ENCODE data around the gene PDE6B. TPM values are rescaled to one million over a fixed set of nuclear protein-coding genes. Genes with fewer than 3 reads are reported as not detected.

PDE6B gene
- total and polyA plus RNA-seq, 2 of the 13 experiments (the other 11 are each of a cell fraction or from before 2014, with no cell fraction given): 0.38 to 0.40 TPM

DNA sequence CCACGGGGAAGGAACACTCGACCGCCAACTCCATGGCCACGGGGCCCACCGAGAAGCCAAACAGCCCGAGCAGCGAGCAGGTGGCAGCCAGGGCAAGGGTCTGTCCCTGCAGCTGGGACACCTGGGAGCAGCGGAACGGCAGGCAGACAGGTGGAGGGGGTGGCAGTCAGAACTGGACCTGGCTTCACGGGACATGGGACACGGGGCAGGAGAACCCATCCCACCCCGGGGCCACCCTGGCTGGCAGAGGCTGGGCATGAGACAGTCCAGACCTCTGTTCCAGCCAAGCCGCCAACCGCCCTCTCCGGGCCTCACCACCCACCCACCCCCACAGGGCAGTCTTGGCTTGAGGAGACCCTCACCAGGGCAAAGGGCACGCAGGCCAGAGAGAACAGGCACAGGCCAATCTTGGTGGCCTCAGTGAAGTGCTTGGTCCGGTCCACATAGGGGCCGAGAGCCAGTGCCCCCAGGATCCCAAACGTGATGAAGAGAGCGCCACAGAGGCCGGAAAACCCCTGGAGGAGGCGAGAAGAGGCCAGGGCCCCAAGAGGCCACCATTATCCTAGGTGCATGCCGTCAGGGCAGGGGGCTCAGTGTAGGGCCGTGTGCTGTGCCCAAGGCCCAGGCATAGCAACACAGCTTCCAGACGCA lies 58.0 kb downstream of the PDE6B start (continued):
- TF ChIP-seq ZNF598 (CRISPR knock-in tag; IDR thresholded peaks at IDR 0.05; ENCODE audit: borderline replicate concordance) (no peak), ZBTB7B (CRISPR knock-in tag; IDR thresholded peaks at IDR 0.05) (no peak), FOXJ3 (CRISPR knock-in tag; IDR thresholded peaks at IDR 0.05; ENCODE audit: borderline replicate concordance) (no peak), ARID4A (CRISPR knock-in tag; IDR thresholded peaks at IDR 0.05; ENCODE audit: borderline replicate concordance) (0 out of 2 replicates have a peak, but pooled peaks have one; percentile 44), ARID2 (CRISPR knock-in tag; IDR thresholded peaks at IDR 0.05; ENCODE audit: borderline replicate concordance) (no peak), KAT2B (IDR thresholded peaks at IDR 0.05; ENCODE audit: borderline replicate concordance, low read depth, low read length) (no peak), MXI1 (IDR thresholded peaks at IDR 0.05; ENCODE audit: borderline replicate concordance, low read depth, low read length) (no peak), RELA (CRISPR knock-in tag; IDR thresholded peaks at IDR 0.05) (no peak), FIP1L1 (IDR thresholded peaks at IDR 0.05; ENCODE audit: borderline replicate concordance, insufficient read depth, low read depth, low read length) (no peak), ZFP37 (CRISPR knock-in tag; IDR thresholded peaks at IDR 0.05; ENCODE audit: borderline replicate concordance) (no peak), MBD4 (IDR thresholded peaks at IDR 0.05; ENCODE audit: borderline replicate concordance, low read length) (no peak), NR2F2 (IDR thresholded peaks at IDR 0.05; ENCODE audit: borderline replicate concordance, low read depth) (no peak), RFX5 (IDR thresholded peaks at IDR 0.05; ENCODE audit: low read depth, low read length) (no peak), GATA4 (IDR thresholded peaks at IDR 0.05; ENCODE audit: borderline replicate concordance, low read depth) (no peak), POLR2A (IDR thresholded peaks at IDR 0.05; ENCODE audit: insufficient read depth in 1 of 2, low read depth in 2 of 2, low read length in 2 of 2) (0 out of 4 replicates have a peak, but pooled peaks of 1 of the 2 experiments have one; percentile 7), TOPORS (CRISPR knock-in tag; IDR thresholded peaks at IDR 0.05) (no peak), ARHGAP35 (CRISPR knock-in tag; IDR thresholded peaks at IDR 0.05; ENCODE audit: borderline replicate concordance) (no peak)
- TF ChIP-seq, protein P1, sequence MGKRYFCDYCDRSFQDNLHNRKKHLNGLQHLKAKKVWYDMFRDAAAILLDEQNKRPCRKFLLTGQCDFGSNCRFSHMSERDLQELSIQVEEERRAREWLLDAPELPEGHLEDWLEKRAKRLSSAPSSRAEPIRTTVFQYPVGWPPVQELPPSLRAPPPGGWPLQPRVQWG (CRISPR knock-in tag; IDR thresholded peaks at IDR 0.05; ENCODE audit: borderline replicate concordance, low read depth): no peak
- TF ChIP-seq, protein P2, sequence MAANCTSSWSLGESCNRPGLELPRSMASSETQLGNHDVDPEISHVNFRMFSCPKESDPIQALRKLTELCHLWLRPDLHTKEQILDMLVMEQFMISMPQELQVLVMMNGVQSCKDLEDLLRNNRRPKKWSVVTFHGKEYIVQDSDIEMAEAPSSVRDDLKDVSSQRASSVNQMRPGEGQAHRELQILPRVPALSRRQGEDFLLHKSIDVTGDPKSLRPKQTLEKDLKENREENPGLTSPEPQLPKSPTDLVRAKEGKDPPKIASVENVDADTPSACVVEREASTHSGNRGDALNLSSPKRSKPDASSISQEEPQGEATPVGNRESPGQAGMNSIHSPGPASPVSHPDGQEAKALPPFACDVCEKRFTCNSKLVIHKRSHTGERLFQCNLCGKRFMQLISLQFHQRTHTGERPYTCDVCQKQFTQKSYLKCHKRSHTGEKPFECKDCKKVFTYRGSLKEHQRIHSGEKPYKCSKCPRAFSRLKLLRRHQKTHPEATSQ (CRISPR knock-in tag; IDR thresholded peaks at IDR 0.05; ENCODE audit: borderline replicate concordance): no peak
